ENCODE results near the gene PPIB. TPM values are rescaled to one million over a fixed set of nuclear protein-coding genes. Genes with fewer than 3 reads are reported as not detected.

The PPIB gene
- total RNA-seq, 1 experiment from 2014 or later: 453 TPM

- H3K9me3 ChIP-seq (ENCODE audit: control insufficient read depth in 1 of 2, insufficient read depth in 1 of 2, low read depth in 1 of 2, low read length in 2 of 2): no peaks in the 10 kb centered on the region
- ChIA-PET POLR2A (interaction anchor here (1.1 kb wide), 1 partner anchor 19 kb away, joined by 3 read pairs; no protein-coding TSS in a partner anchor), RAD21 (ENCODE audit: low non-redundant PET in 1 of 2, low total read pairs in 2 of 2, uncharacterized antibody in 2 of 2, unreplicated experiment in 2 of 2) (no interaction called here), CTCF (interaction anchor here (1.7 kb wide), 1 partner anchor 9 kb away, joined by 5 read pairs; no protein-coding TSS in a partner anchor)
- BruUV-seq (replicated peaks): no TSS peak
- no peak for ATAC-seq
- H3K4me3 ChIP-seq (replicated peaks in 1 of 2; ENCODE audit: low read depth in 1 of 2, low read length in 2 of 2): no peak overlapping the region
- intact Hi-C loops (cut with micrococcal nuclease): no loop called here
- no peaks in the 10 kb centered on the region for H4K20me1 ChIP-seq (ENCODE audit: insufficient read depth)
- H3K36me3 ChIP-seq (ENCODE audit: control insufficient read depth in 1 of 2, insufficient read depth in 2 of 2, low read length in 2 of 2): no peaks in the 10 kb centered on the region; a peak in 1 of 4 replicates
- H3K4me2 ChIP-seq (ENCODE audit: low read length): no peak overlapping the region
- no peak overlapping the region for H2AFZ ChIP-seq (ENCODE audit: low read depth, low read length, poor library complexity, severe bottlenecking)
- TF ChIP-seq TCF7L2 (IDR thresholded peaks at IDR 0.05; ENCODE audit: borderline replicate concordance, extremely low read depth, insufficient read depth, insufficient read length): no peak
- TF ChIP-seq ZBTB33 (IDR thresholded peaks at IDR 0.05; ENCODE audit: extremely low read depth, insufficient replicate concordance, low read length): no peak
- H3K27me3 ChIP-seq (ENCODE audit: insufficient read depth, low read length): no peaks in the 10 kb centered on the region
- H3K9ac ChIP-seq (ENCODE audit: low read length): no peak overlapping the region
- no peaks in the 10 kb centered on the region for H3K79me2 ChIP-seq (ENCODE audit: insufficient read depth, low read length)
- no peak for DNase-seq (ENCODE audit: low read depth, low spot score)
- no peak overlapping the region for H3K27ac ChIP-seq (ENCODE audit: low read depth, low read length)
- peaks cover 0 to 4% of the 10 kb centered on the region in 2 experiments; a peak in 1 of 4 replicates for H3K4me1 ChIP-seq (ENCODE audit: control insufficient read depth in 1 of 2, insufficient read depth in 2 of 2, low read length in 2 of 2)
- no peaks in the 10 kb centered on the region for H3K9me2 ChIP-seq (ENCODE audit: insufficient read depth)
These were observed 18.1 kb downstream of the PPIB start for GRCh38 chr15:64144565-64145281.

- no peaks in the 10 kb centered on the region for H3K4me1 ChIP-seq (ENCODE audit: control insufficient read depth in 1 of 2, insufficient read depth in 2 of 2, low read length in 2 of 2)
- no peak overlapping the region for H3K27ac ChIP-seq (ENCODE audit: low read depth, low read length)
- H3K9ac ChIP-seq (ENCODE audit: low read length): no peak overlapping the region
- RAD21 ChIA-PET (ENCODE audit: low non-redundant PET in 1 of 2, low total read pairs in 2 of 2, uncharacterized antibody in 2 of 2, unreplicated experiment in 2 of 2): no interaction called here
- CTCF ChIA-PET: interaction anchor here (1.4 kb wide), 1 partner anchor 9 kb away, joined by 3 read pairs; no protein-coding TSS in a partner anchor
- H2AFZ ChIP-seq (ENCODE audit: low read depth, low read length, poor library complexity, severe bottlenecking): no peak overlapping the region
- no peak overlapping the region for H3K4me2 ChIP-seq (ENCODE audit: low read length)
- POLR2A ChIA-PET: no interaction called here
- no peaks in the 10 kb centered on the region; a peak in 1 of 4 replicates for H3K36me3 ChIP-seq (ENCODE audit: control insufficient read depth in 1 of 2, insufficient read depth in 2 of 2, low read length in 2 of 2)
- no peak for ATAC-seq
- H3K79me2 ChIP-seq (ENCODE audit: insufficient read depth, low read length): no peaks in the 10 kb centered on the region
- no peaks in the 10 kb centered on the region for H4K20me1 ChIP-seq (ENCODE audit: insufficient read depth)
- no peak overlapping the region for H3K4me3 ChIP-seq (replicated peaks in 1 of 2; ENCODE audit: low read depth in 1 of 2, low read length in 2 of 2)
- no peaks in the 10 kb centered on the region for H3K27me3 ChIP-seq (ENCODE audit: insufficient read depth, low read length)
- TF ChIP-seq CBX3 (IDR thresholded peaks at IDR 0.05; ENCODE audit: low read depth) (no peak), ATF3 (IDR thresholded peaks at IDR 0.05) (no peak), ZBTB33 (IDR thresholded peaks at IDR 0.05; ENCODE audit: extremely low read depth, insufficient replicate concordance, low read length) (no peak), ELF1 (IDR thresholded peaks at IDR 0.05; ENCODE audit: borderline replicate concordance, low read depth) (no peak), JUND (IDR thresholded peaks at IDR 0.05) (no peak), FOSL1 (IDR thresholded peaks at IDR 0.05; ENCODE audit: low read depth) (no peak)
- no TSS peak for BruUV-seq (replicated peaks)
- H3K9me3 ChIP-seq (ENCODE audit: control insufficient read depth in 1 of 2, insufficient read depth in 1 of 2, low read depth in 1 of 2, low read length in 2 of 2): no peaks in the 10 kb centered on the region
- intact Hi-C loops (cut with micrococcal nuclease): no loop called here
- no peaks in the 10 kb centered on the region for H3K9me2 ChIP-seq (ENCODE audit: insufficient read depth)
- DNase-seq (ENCODE audit: low read depth, low spot score): no peak
These were observed 18.6 kb downstream of the PPIB start for GRCh38 chr15:64144192-64144564.
